ENCODE results near the gene DIPK1A.

DNA sequence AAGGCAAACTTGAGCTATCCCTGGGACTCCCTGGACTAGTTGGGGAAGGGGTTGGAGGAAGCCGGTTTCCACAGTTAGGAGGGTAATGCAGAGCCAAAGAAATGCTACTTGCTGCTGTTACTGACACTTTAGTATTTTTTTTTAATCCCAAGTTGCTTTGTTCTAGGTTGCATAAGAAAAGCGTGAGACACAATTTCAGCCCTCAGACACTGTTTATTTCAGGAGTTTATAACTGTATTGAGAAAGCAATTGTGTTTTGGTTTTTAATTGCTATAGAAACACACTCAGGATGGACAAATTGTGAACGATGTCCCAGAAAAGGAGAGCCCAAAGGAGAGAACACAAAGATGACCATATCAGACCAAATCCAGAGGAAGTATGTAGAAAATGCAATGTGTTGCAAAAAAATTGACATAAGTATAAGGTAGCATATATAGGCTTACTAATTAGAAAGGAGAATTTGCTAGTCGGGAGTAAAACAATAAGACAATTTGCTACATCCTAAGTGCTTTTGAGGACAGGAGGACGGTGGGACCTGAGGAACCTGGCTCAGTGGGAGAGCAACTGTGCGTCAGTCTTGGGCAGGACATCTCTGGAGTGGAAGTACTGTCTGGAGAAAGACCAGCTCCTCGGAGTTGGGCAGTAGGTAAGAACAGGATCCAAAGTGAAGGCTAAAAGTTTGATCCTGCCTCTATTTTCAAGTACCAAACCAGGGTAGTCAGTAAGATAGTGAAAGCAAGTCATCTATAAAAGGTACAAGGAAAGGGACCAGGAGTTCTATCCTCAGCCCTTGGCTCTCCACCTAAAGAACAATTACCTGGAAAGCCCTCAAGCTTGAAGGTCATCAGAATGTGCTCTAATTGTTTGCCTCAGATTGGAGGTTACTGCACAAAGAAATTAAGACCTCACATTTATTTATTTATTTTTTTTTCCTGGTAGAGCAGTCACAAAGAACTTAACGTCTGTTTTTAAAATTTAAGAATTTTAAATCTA, 39.9 kb downstream of the DIPK1A start:
- TF ChIP-seq, protein P1, sequence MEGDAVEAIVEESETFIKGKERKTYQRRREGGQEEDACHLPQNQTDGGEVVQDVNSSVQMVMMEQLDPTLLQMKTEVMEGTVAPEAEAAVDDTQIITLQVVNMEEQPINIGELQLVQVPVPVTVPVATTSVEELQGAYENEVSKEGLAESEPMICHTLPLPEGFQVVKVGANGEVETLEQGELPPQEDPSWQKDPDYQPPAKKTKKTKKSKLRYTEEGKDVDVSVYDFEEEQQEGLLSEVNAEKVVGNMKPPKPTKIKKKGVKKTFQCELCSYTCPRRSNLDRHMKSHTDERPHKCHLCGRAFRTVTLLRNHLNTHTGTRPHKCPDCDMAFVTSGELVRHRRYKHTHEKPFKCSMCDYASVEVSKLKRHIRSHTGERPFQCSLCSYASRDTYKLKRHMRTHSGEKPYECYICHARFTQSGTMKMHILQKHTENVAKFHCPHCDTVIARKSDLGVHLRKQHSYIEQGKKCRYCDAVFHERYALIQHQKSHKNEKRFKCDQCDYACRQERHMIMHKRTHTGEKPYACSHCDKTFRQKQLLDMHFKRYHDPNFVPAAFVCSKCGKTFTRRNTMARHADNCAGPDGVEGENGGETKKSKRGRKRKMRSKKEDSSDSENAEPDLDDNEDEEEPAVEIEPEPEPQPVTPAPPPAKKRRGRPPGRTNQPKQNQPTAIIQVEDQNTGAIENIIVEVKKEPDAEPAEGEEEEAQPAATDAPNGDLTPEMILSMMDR (IDR thresholded peaks at IDR 0.05), result no peak
- TF ChIP-seq POLR2A (IDR thresholded peaks at IDR 0.05), result no peak

Data from esophagus squamous epithelium (tissue), 4 donors.